IMR-90 (cell line): ENCODE measurements around the gene CDK13. TPM values are rescaled to one million over a fixed set of nuclear protein-coding genes. Genes with fewer than 3 reads are reported as not detected.

Experiments used
- ATAC-seq: fragments of 200-7000 bp; cut with Tn5 transposase; 2 replicates; pipeline ENCODE4 v1.9.1; 2020; ENCODE audit warnings: low read depth, mild to moderate bottlenecking, moderate library complexity
- BruUV-seq: library from RNA; stranded (reverse); fragments of 400-500 nt; replicated peaks from 2 replicates; lab custom pipeline; 2021; lab: Mats Ljungman, UMichigan
- CTCF ChIA-PET: fragments of 300-600 bp; formaldehyde crosslinking; extraction: SDS; loops from one replicate; lab custom pipeline; 2021; ENCODE audit warnings: antibody characterized with exemption; lab: Yijun Ruan, JAX
- POLR2A ChIA-PET: fragments of 300-600 bp; sonication (Branson Sonifier 250); formaldehyde crosslinking; loops from one replicate; lab custom pipeline; 2022; ENCODE audit warnings: antibody characterized with exemption; ENCODE audit not compliant: unreplicated experiment; lab: Charles Lee
- DNase-seq: peaks from one replicate; pipeline ENCODE4 v3.0.0; 2013
- H2AFZ ChIP-seq: replicated peaks from 2 replicates; pipeline ENCODE3; 2013; ENCODE audit warnings: low read length, mild to moderate bottlenecking; ENCODE audit not compliant: poor library complexity
- H2AK5ac ChIP-seq: 2 replicates; pipeline ENCODE4 v1.6.1; 2013; ENCODE audit warnings: low read depth, low read length, inconsistent platforms
- H2AK9ac ChIP-seq: replicated peaks from 2 replicates; pipeline ENCODE3; 2013; ENCODE audit warnings: mild to moderate bottlenecking, low read depth, low read length, moderate library complexity; ENCODE audit not compliant: poor library complexity
- H2BK120ac ChIP-seq: 2 replicates; pipeline ENCODE4 v1.6.1; 2013; ENCODE audit warnings: low read depth, low read length, inconsistent platforms
- H2BK15ac ChIP-seq: 3 replicates; pipeline ENCODE4 v1.6.1; 2013; ENCODE audit warnings: low read depth, low read length, inconsistent platforms
- H2BK20ac ChIP-seq: 2 replicates; pipeline ENCODE4 v1.6.1; 2013; ENCODE audit warnings: low read depth, mild to moderate bottlenecking, inconsistent platforms, low read length, moderate library complexity
- H2BK5ac ChIP-seq: 2 replicates; pipeline ENCODE4 v1.6.1; 2013; ENCODE audit warnings: mild to moderate bottlenecking, low read depth, low read length, inconsistent platforms; ENCODE audit not compliant: poor library complexity, severe bottlenecking
- H3K14ac ChIP-seq: replicated peaks from 2 replicates; pipeline ENCODE4 v1.6.1; 2013; ENCODE audit warnings: low read depth, low read length, inconsistent platforms
- H3K18ac ChIP-seq: 2 replicates; pipeline ENCODE4 v1.6.1; 2013; ENCODE audit warnings: low read depth, low read length, control low read depth
- H3K23ac ChIP-seq: 2 replicates; pipeline ENCODE4 v1.6.1; 2013; ENCODE audit warnings: low read depth, low read length, inconsistent platforms
- H3K27ac ChIP-seq: 2 replicates; pipeline ENCODE4 v1.5.1; 2013; ENCODE audit warnings: mild to moderate bottlenecking, control low read depth, low read length; ENCODE audit not compliant: insufficient read depth
- H3K27me3 ChIP-seq: 2 replicates; pipeline ENCODE4 v1.6.1; 2013; ENCODE audit warnings: low read length; ENCODE audit not compliant: control insufficient read depth, insufficient read depth
- H3K36me3 ChIP-seq: 2 replicates; pipeline ENCODE4 v1.6.1; 2013; ENCODE audit warnings: low read length, mixed read lengths; ENCODE audit not compliant: control insufficient read depth, insufficient read depth
- H3K4ac ChIP-seq: 2 replicates; pipeline ENCODE4 v1.6.1; 2013; ENCODE audit warnings: low read depth, low read length, inconsistent platforms
- H3K4me1 ChIP-seq: 2 replicates; pipeline ENCODE4 v1.6.1; 2013; ENCODE audit warnings: low read length, mixed read lengths; ENCODE audit not compliant: control insufficient read depth, insufficient read depth
- H3K4me2 ChIP-seq: 2 replicates; pipeline ENCODE4 v1.6.1; 2013; ENCODE audit warnings: low read depth, mild to moderate bottlenecking, control low read depth, low read length, moderate library complexity
- H3K4me3 ChIP-seq: 2 replicates; pipeline ENCODE4 v1.5.1; 2013; ENCODE audit warnings: low read depth, mild to moderate bottlenecking, control low read depth, low read length, moderate library complexity; ENCODE audit not compliant: insufficient read depth
- H3K56ac ChIP-seq: 2 replicates; pipeline ENCODE4 v1.6.1; 2013; ENCODE audit warnings: low read length, inconsistent platforms; ENCODE audit not compliant: insufficient read depth; ENCODE audit errors: extremely low read depth
- H3K79me1 ChIP-seq, 2 experiments: 2 replicates each; pipeline ENCODE4 v1.6.1; 2013; ENCODE audit warnings: low read length in 2 of 2, inconsistent platforms in 1 of 2, low read depth in 1 of 2
- H3K9ac ChIP-seq: 2 replicates; pipeline ENCODE4 v1.6.1; 2013; ENCODE audit warnings: low read depth, low read length, control low read depth
- H3K9me1 ChIP-seq: 2 replicates; pipeline ENCODE4 v1.6.1; 2013; ENCODE audit warnings: low read length, inconsistent platforms; ENCODE audit not compliant: insufficient read depth
- H3K9me3 ChIP-seq: 2 replicates; pipeline ENCODE4 v1.6.1; 2013; ENCODE audit warnings: low read length; ENCODE audit not compliant: control insufficient read depth, insufficient read depth
- H4K20me1 ChIP-seq: 2 replicates; pipeline ENCODE4 v1.6.1; 2013; ENCODE audit warnings: low read length, inconsistent platforms; ENCODE audit not compliant: insufficient read depth
- H4K5ac ChIP-seq: 2 replicates; pipeline ENCODE4 v1.6.1; 2013; ENCODE audit warnings: mild to moderate bottlenecking, low read depth, low read length, control low read depth
- H4K8ac ChIP-seq, 2 experiments: 2 replicates each; pipeline ENCODE4 v1.6.1; 2013; ENCODE audit warnings: low read depth in 2 of 2, low read length in 2 of 2, control low read depth in 1 of 2, inconsistent platforms in 1 of 2
- H4K91ac ChIP-seq: 2 replicates; pipeline ENCODE4 v1.6.1; 2013; ENCODE audit warnings: low read depth, low read length, inconsistent platforms; ENCODE audit not compliant: insufficient read depth
- SMC3 ChIP-seq: fragments of 150-350 bp; IDR thresholded peaks from 2 replicates; pipeline ENCODE4 v1.6.1; 2016; ENCODE audit warnings: low read depth, mild to moderate bottlenecking, antibody characterized with exemption, low read length, moderate library complexity
- WGBS, 2 experiments: methylation state at CpG; one replicate each; pipeline versions ENCODE4 v1.1.5 to v1.1.7; 2013; ENCODE audit warnings: missing lambda C conversion rate in 2 of 2; ENCODE audit not compliant: insufficient read length in 1 of 2; ENCODE audit errors: extremely low coverage in 2 of 2; 5-methylcytosine and 5-hydroxymethylcytosine counted together
- dilution Hi-C: fragments of 300-500 bp; cut with HindIII; formaldehyde crosslinking; loops from one replicate; pipeline ENCODE4 v1.14.3; 2018; ENCODE audit warnings: low sequenced_read_pairs; ENCODE audit not compliant: unreplicated experiment
- in situ Hi-C: fragments of 300-500 bp; cut with MboI; formaldehyde crosslinking; loops from 3 replicates; pipeline ENCODE4 v1.14.3; 2019; ENCODE audit warnings: low sequenced_read_pairs, inconsistent platforms, mixed read lengths
- intact Hi-C: fragments of 100-400 bp; cut with micrococcal nuclease; formaldehyde crosslinking; loops from 2 replicates; pipeline ENCODE4 v1.10.0; 2022
- polyA plus RNA-seq, 3 experiments: library from polyadenylated mRNA; depleted of rRNA; stranded (reverse); fragments of >200 nt; gene quantifications; 2 replicates each; pipeline ENCODE4 v1.2.3, GENCODE V29; 2012; ENCODE audit warnings: low replicate concordance in 1 of 3
- total RNA-seq: library from RNA; depleted of rRNA; stranded (reverse); fragments of >200 nt; gene quantifications from 2 replicates; pipeline ENCODE4 v1.2.3, GENCODE V29; 2012

The CDK13 gene
- total and polyA plus RNA-seq, 2 of the 4 experiments (the other 2 are of a cell fraction): 20.1 to 50.4 TPM

- no peak overlapping the region for H3K27ac ChIP-seq
- in situ Hi-C loops (no loop called here), dilution Hi-C loops (no loop called here), intact Hi-C loops (no loop called here)
- H3K4me1 ChIP-seq: no peaks in the 10 kb centered on the region
- H3K9me1 ChIP-seq: no peaks in the 10 kb centered on the region
- H4K5ac ChIP-seq: no peak overlapping the region
- H2BK20ac ChIP-seq: no peak overlapping the region
- no peak overlapping the region for H3K23ac ChIP-seq
- DNase-seq (no peak), ATAC-seq (no peak)
- no peak overlapping the region for H3K56ac ChIP-seq
- H3K79me1 ChIP-seq: peaks cover 5 to 6% of the 10 kb centered on the region in 2 experiments; a peak in 1 of 4 replicates
- H3K9me3 ChIP-seq: no peaks in the 10 kb centered on the region
- H3K14ac ChIP-seq: no peak overlapping the region
- H3K4ac ChIP-seq: no peak overlapping the region
- WGBS, 2 experiments: no CpG with 5 or more reads among the region's 3 CpGs
- BruUV-seq: no TSS peak
- CTCF ChIA-PET: interaction anchor here (0.6 kb wide), 1 partner anchor 121 kb away, joined by 3 read pairs; no protein-coding TSS in a partner anchor
- 0 out of 2 replicates have a peak, but pooled peaks cover 3% of the 10 kb centered on the region for H4K20me1 ChIP-seq
- no peak overlapping the region for H2BK120ac ChIP-seq
- H4K91ac ChIP-seq: no peak overlapping the region
- no peak overlapping the region for H3K4me2 ChIP-seq
- no peak overlapping the region for H2AK9ac ChIP-seq
- H3K4me3 ChIP-seq: no peak overlapping the region
- no peak for TF ChIP-seq SMC3
- no peaks in the 10 kb centered on the region for H3K36me3 ChIP-seq
- no peak overlapping the region for H2AK5ac ChIP-seq
- POLR2A ChIA-PET: no interaction called here
- H3K27me3 ChIP-seq: no peaks in the 10 kb centered on the region
- H4K8ac ChIP-seq: no peak overlapping the region
- no peak overlapping the region for H3K18ac ChIP-seq
- H2BK15ac ChIP-seq: no peak overlapping the region
- no peak overlapping the region for H2BK5ac ChIP-seq
- no peak overlapping the region for H2AFZ ChIP-seq
- no peak overlapping the region for H3K9ac ChIP-seq
Observed at GRCh38 chr7:40101201-40101600, 151.1 kb downstream of the CDK13 start.
